ENCODE measurements around the gene CAPZA2.

DNA sequence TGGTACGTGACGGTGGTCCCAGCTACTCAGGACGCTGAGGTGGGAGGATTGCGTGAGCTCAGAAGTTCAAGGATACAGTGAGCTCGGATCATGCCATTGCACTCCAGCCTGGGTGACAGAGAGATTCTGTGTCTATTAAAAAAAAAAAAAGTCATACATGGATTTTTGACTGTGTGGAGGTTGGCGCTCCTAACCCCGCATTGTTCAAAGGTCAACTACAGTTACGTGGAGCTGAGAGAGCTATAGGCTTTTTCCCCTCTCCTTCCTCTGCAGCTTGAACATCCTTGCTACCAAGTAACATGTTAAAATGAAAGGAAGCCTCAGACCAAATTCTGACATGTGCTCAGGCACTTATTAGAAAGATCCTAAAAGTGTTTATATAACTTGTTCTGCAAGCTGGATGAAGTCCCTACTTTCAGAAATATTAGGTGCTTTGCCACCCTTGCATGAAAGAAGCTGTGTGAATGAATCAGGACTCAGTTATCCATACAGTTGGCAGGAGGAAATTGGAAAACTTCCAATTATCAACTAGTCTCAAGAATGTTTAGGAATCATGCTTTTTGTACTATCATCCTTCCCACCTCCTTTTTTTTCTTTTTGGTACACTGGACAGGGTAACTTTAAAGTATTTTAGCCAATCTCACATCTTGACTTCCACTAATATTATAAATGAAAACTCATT lies 78.4 kb downstream of the CAPZA2 start:
- TF ChIP-seq EZH2phosphoT487 (IDR thresholded peaks at IDR 0.05; ENCODE audit: insufficient read depth, low read depth): no peak
- no peak for TF ChIP-seq EZH2 (IDR thresholded peaks at IDR 0.05; ENCODE audit: insufficient read depth, poor library complexity, severe bottlenecking)
